HL-60 (cell line): ENCODE results near the gene PRIMPOL.

Experiments used
- GABPA ChIP-seq: IDR thresholded peaks from 2 replicates; pipeline ENCODE4 v1.6.1; 2012; ENCODE audit warnings: low read depth
- TF ChIP-seq, protein P1 (sequence below): IDR thresholded peaks from 2 replicates; pipeline ENCODE4 v1.6.1; 2012; ENCODE audit warnings: low read depth; ENCODE audit not compliant: insufficient replicate concordance
- TF ChIP-seq, protein P2 (sequence below): IDR thresholded peaks from one replicate; pipeline ENCODE4 v1.5.1; 2011; ENCODE audit warnings: low read length, control low read depth, inconsistent platforms; ENCODE audit not compliant: insufficient read depth

DNA sequence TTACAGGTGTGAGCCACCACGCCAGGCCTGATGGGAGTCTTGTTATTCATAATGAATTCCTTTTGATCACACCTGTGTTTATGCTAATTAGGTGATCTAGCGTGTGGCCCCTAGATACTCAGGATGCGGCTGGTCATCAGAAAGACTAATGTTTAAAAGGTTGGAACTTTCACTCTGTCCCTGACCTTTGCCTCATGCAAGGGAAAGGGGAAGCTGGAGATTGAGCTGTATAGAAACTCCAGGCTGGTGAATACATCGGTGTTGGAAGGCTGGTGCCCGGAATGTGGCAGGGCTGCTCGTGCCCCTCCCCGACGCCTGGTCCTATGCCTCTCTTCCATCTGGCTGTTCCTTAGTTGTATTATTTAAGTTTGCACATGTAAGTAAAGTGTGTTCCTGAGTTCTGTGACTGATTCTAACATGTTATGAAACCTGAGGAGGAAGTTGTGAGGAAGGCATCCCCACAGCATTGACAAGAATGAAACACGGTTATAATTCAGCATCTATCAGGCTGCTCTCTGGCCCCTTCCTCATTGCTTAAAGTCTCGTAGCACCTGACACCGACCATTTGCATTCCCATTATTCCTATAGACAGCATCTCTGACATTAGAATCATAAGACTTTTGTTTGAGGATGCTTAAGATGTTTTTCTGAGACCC, 29.2 kb upstream of the PRIMPOL start:
- TF ChIP-seq, protein P1, sequence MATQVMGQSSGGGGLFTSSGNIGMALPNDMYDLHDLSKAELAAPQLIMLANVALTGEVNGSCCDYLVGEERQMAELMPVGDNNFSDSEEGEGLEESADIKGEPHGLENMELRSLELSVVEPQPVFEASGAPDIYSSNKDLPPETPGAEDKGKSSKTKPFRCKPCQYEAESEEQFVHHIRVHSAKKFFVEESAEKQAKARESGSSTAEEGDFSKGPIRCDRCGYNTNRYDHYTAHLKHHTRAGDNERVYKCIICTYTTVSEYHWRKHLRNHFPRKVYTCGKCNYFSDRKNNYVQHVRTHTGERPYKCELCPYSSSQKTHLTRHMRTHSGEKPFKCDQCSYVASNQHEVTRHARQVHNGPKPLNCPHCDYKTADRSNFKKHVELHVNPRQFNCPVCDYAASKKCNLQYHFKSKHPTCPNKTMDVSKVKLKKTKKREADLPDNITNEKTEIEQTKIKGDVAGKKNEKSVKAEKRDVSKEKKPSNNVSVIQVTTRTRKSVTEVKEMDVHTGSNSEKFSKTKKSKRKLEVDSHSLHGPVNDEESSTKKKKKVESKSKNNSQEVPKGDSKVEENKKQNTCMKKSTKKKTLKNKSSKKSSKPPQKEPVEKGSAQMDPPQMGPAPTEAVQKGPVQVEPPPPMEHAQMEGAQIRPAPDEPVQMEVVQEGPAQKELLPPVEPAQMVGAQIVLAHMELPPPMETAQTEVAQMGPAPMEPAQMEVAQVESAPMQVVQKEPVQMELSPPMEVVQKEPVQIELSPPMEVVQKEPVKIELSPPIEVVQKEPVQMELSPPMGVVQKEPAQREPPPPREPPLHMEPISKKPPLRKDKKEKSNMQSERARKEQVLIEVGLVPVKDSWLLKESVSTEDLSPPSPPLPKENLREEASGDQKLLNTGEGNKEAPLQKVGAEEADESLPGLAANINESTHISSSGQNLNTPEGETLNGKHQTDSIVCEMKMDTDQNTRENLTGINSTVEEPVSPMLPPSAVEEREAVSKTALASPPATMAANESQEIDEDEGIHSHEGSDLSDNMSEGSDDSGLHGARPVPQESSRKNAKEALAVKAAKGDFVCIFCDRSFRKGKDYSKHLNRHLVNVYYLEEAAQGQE = no peak
- TF ChIP-seq, protein P2, sequence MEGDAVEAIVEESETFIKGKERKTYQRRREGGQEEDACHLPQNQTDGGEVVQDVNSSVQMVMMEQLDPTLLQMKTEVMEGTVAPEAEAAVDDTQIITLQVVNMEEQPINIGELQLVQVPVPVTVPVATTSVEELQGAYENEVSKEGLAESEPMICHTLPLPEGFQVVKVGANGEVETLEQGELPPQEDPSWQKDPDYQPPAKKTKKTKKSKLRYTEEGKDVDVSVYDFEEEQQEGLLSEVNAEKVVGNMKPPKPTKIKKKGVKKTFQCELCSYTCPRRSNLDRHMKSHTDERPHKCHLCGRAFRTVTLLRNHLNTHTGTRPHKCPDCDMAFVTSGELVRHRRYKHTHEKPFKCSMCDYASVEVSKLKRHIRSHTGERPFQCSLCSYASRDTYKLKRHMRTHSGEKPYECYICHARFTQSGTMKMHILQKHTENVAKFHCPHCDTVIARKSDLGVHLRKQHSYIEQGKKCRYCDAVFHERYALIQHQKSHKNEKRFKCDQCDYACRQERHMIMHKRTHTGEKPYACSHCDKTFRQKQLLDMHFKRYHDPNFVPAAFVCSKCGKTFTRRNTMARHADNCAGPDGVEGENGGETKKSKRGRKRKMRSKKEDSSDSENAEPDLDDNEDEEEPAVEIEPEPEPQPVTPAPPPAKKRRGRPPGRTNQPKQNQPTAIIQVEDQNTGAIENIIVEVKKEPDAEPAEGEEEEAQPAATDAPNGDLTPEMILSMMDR = no peak
- no peak for TF ChIP-seq GABPA
